SK-N-SH treated with all-trans-retinoic acid at 6 μM for 48 hours (cell line): ENCODE data around the gene CCL5.

ENCODE experiments used
- ARNTL ChIP-seq: fragments of 450-650 bp; formaldehyde crosslinking; IDR thresholded peaks from 2 replicates; pipeline ENCODE4 v1.5.0; 2020; ENCODE audit warnings: low read depth, mild to moderate bottlenecking, moderate library complexity, borderline replicate concordance
- CSDC2 ChIP-seq: fragments of 250-450 bp; sonication (Bioruptor Pico); IDR thresholded peaks from 2 replicates; pipeline ENCODE4 v1.5.0; 2020; ENCODE audit warnings: mild to moderate bottlenecking, moderate library complexity
- ESRRG ChIP-seq: fragments of 250-450 bp; sonication (Bioruptor Pico); IDR thresholded peaks from 2 replicates; pipeline ENCODE4 v1.6.1; 2021; ENCODE audit warnings: mild to moderate bottlenecking
- ISL1 ChIP-seq: fragments of 250-450 bp; sonication (Bioruptor Pico); IDR thresholded peaks from 2 replicates; pipeline ENCODE4 v2.1.2; 2022; ENCODE audit warnings: mild to moderate bottlenecking, moderate library complexity
- PPARA ChIP-seq: fragments of 250-450 bp; sonication (Bioruptor Pico); IDR thresholded peaks from 2 replicates; pipeline ENCODE4 v1.5.0; 2020; ENCODE audit warnings: mild to moderate bottlenecking, borderline replicate concordance
- TOX ChIP-seq: fragments of 250-450 bp; sonication (Bioruptor Pico); IDR thresholded peaks from 2 replicates; pipeline ENCODE4 v1.8.0; 2021; ENCODE audit warnings: mild to moderate bottlenecking, moderate library complexity, borderline replicate concordance
- TSHZ2 ChIP-seq: fragments of 250-450 bp; sonication (Bioruptor Pico); IDR thresholded peaks from 2 replicates; pipeline ENCODE4 v1.5.0; 2020; ENCODE audit warnings: mild to moderate bottlenecking, moderate library complexity
- ZFP3 ChIP-seq: fragments of 250-450 bp; sonication (Bioruptor Pico); IDR thresholded peaks from 2 replicates; pipeline ENCODE4 v1.5.0; 2020; ENCODE audit warnings: mild to moderate bottlenecking, moderate library complexity
- ZFP30 ChIP-seq: fragments of 450-650 bp; formaldehyde crosslinking; IDR thresholded peaks from 2 replicates; pipeline ENCODE4 v1.5.0; 2022; ENCODE audit warnings: mild to moderate bottlenecking, moderate library complexity
- ZNF70 ChIP-seq: fragments of 450-650 bp; formaldehyde crosslinking; IDR thresholded peaks from 2 replicates; pipeline ENCODE4 v1.5.0; 2020; ENCODE audit warnings: mild to moderate bottlenecking, moderate library complexity
- ZNF8 ChIP-seq: fragments of 450-650 bp; formaldehyde crosslinking; IDR thresholded peaks from 2 replicates; pipeline ENCODE4 v1.5.0; 2020; ENCODE audit warnings: mild to moderate bottlenecking, moderate library complexity
- TF ChIP-seq, protein P1 (sequence below): fragments of 250-450 bp; sonication (Bioruptor Pico); IDR thresholded peaks from 2 replicates; pipeline ENCODE4 v1.8.0; 2020; ENCODE audit warnings: mild to moderate bottlenecking, moderate library complexity, borderline replicate concordance

DNA sequence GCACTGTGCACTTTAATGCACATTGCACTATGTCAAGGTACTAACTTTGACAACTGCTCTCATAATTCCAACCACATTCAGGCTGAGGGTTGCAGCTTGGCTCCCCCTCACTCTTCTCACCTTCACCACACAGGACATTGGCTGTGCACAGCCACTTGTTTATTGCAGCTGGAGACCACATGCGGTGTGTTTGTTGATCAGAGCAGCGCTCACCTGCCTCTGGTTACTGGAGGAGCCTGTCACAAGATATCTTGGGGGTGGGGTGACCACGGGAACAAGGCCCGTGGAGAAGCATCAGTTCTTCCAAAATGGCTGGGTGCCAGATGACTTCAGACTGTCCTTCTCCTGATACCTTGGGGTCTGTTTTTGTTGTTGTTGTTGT, 10.6 kb upstream of the CCL5 start:
- TF ChIP-seq TOX (CRISPR knock-in tag) = no peak
- TF ChIP-seq, protein P1, sequence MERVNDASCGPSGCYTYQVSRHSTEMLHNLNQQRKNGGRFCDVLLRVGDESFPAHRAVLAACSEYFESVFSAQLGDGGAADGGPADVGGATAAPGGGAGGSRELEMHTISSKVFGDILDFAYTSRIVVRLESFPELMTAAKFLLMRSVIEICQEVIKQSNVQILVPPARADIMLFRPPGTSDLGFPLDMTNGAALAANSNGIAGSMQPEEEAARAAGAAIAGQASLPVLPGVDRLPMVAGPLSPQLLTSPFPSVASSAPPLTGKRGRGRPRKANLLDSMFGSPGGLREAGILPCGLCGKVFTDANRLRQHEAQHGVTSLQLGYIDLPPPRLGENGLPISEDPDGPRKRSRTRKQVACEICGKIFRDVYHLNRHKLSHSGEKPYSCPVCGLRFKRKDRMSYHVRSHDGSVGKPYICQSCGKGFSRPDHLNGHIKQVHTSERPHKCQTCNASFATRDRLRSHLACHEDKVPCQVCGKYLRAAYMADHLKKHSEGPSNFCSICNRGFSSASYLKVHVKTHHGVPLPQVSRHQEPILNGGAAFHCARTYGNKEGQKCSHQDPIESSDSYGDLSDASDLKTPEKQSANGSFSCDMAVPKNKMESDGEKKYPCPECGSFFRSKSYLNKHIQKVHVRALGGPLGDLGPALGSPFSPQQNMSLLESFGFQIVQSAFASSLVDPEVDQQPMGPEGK (CRISPR knock-in tag) = no peak
- TF ChIP-seq ESRRG (CRISPR knock-in tag) = no peak
- TF ChIP-seq ZFP3 (CRISPR knock-in tag) = no peak
- no peak for TF ChIP-seq ISL1 (CRISPR knock-in tag)
- no peak for TF ChIP-seq CSDC2
- no peak for TF ChIP-seq TSHZ2
- no peak for TF ChIP-seq ZNF70 (CRISPR knock-in tag)
- no peak for TF ChIP-seq ARNTL (CRISPR knock-in tag)
- no peak for TF ChIP-seq ZFP30
- no peak for TF ChIP-seq PPARA (CRISPR knock-in tag)
- no peak for TF ChIP-seq ZNF8 (CRISPR knock-in tag)
